GM21447 (cell line): ENCODE results near the gene ACVR1.

Source experiments
- ATAC-seq: cut with Tn5 transposase; IDR thresholded peaks from one replicate; pipeline ENCODE4 v1.9.1; 2021; ENCODE audit not compliant: unreplicated experiment

The ACVR1 gene

DNA sequence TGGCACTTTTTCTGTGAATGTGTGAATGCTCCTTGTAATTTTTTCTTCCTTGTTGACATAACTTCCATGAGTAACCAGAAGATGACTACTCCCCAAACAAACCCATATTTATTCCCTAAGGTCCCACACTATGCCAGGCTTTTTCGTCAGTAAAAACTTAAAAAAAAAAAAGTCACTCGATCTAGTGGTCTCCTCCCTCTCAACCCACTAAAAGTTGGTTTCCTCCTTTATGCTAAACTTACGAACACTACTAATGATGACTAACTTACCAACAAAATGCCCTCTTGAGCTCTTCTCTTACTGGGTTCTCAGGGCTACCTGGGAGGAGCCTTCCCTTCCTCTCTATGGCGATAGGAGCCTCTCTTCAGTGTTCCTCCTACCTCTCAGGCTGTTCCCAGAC, 18.2 kb downstream of the ACVR1 start:
- no peak for ATAC-seq

- no peak for ATAC-seq
Observed at GRCh38 chr2:157856187-157856515, 20.0 kb downstream of the ACVR1 start.

- no peak for ATAC-seq
Observed at GRCh38 chr2:157853820-157854219, 22.3 kb downstream of the ACVR1 start.

DNA sequence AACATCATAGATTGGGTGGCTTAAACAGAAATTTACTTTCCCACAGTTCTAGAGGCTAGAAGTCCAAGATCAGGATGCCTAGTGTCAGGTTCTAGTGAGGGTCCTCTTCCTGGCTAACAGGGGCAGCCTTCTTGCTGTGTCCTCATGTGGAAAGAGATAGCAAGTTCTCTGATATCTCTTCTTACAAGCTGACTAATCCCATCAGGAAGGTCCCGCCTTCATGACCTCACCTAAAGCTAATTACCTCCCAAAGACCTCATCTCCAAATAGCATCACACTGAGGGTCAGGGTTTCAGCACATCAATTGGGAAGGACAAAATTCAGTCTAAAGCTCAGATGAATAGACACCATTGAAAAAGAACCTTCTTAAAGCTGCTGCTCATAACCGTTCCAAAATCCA, 22.9 kb downstream of the ACVR1 start:
- ATAC-seq: no peak

GRCh38 chr2:157849591-157849990, 26.5 kb downstream of the ACVR1 start:
- ATAC-seq: no peak

DNA sequence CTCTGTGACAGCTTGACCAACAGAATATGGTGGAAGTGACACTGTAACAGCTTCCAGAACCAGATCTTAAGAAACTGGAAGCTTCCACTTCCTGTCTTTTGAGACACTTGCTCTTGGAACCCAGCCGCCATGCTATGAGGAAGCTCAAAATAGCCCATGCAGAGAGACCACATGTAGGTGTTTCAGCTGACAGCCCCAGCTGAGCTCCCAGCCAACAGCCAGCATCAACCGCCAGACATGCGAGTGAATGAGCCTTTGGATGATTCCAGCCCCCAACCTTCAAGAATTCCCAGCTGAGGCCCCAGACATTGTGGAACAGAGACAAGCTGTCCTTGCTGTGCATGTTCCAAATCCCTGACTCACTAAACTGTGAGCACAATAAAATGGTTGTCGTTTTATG, 27.9 kb downstream of the ACVR1 start:
- ATAC-seq: no peak

DNA sequence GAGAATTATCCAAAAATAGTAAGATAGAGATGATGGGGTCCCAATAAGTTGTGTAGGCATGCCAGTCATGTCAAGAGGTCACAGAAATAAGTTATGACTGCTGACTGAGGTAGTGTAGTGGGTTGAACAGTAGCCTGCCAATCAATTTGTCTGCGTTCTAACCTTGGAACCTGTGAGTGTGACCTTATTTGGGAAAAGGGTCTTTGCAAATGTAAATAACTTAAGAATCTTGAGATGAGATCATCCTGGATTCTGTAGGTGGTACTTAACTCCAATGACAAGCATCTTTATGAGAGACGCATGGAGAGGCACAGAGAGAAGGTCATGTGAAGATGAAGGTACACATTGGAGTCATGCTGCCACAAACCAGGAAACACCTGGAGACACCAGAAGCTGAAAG, 31.0 kb downstream of the ACVR1 start:
- ATAC-seq: no peak

DNA sequence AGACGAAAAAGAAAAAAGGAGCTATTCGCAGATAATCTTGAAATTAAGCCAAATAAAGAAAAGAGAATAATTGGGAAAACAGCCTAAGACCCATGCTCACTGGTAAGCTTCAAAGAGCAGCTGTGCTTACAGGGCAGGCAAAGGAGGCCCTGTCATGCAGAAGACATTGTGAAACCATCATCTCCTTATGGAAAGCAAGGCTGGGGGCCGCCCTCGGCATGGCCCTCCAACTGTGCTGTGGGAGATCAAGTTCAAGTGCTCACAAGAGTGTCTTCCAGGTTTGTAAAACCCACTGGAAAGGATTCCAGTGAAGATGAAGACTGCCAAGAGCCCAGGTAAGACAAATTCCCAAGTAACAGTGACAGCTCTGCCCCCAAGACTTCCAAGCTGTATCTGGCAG, 32.2 kb downstream of the ACVR1 start:
- no peak for ATAC-seq

- ATAC-seq: no peak
Observed at GRCh38 chr2:157843081-157843480, 33.0 kb downstream of the ACVR1 start.

- no peak for ATAC-seq
Observed at GRCh38 chr2:157842106-157842879, 33.8 kb downstream of the ACVR1 start.

- no peak for ATAC-seq
Observed at GRCh38 chr2:157841485-157841884, 34.6 kb downstream of the ACVR1 start.

DNA sequence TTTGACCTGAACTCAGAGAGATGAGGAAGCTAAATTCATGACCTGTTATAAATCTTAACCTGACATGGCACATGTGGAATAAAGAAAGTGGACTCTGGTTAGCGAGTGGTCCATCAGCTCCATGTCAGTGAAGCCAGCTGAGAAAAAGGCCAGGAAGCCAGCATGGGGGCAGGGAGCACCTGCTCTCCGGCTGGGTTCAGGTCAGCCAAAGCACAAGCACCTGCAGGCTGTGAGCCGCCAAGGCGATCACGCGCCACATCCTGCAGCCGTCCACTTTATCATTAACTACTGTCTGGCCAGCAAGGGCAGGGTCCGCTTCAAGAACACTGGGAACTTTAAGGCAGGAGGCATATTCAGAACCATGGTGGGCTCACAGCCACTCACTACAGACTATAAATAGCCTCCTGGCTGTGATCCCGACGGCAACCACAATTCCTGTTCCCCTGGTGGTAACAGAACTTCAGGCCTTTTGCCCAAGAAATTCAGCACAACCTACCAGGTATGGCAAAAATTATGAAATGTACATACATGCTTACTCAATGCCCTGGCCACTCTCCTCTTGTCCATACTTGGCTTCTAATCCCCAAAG, 35.5 kb downstream of the ACVR1 start:
- no peak for ATAC-seq

DNA sequence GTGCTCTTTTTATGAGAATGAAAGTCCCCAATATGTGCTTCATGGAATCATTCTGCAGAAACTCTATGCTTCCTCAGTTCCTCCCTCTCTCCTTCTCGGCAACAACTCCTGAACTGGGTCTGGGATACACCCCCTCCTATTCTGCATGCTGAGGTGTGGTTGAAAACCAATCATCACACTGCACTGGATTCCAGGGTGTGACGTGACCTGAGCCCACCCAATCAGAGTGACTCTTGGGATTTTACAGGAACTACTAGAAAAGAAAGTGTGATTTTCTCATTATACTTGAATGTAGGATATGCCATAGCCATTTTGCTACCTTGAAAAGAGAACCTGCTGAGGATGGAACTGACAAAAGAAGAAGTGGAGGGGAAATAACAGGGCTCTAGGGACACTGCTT, 36.3 kb downstream of the ACVR1 start:
- no peak for ATAC-seq

DNA sequence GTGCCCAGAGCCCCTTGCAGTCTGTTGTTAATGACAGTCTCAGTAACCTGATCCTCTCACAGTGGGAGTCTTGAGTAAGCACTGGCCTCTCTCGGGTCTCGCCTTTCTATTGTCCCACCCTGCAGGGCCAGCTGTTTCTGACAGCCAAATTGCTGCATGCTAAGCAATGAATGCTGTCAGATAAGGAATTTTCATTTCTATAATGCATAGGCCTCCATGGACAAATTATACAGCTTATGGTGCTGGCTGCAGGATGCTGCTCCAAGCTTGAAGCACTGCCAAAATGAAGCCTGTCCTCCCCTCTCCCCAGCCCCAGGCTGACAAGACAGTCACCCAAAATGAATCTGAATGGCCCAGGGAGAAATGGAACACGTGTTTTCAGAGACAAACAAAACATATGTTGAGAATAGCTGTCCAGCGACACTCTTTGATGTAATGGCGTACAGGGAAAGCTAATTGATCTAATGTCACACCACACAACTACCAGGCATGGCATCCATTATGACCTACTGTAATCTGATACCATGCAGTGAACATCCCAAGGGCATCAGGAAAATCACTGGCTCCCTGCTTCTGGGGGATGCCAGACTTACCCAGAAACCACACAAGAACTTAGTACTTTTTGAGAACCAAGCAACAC, 36.8 kb downstream of the ACVR1 start:
- ATAC-seq: no peak

DNA sequence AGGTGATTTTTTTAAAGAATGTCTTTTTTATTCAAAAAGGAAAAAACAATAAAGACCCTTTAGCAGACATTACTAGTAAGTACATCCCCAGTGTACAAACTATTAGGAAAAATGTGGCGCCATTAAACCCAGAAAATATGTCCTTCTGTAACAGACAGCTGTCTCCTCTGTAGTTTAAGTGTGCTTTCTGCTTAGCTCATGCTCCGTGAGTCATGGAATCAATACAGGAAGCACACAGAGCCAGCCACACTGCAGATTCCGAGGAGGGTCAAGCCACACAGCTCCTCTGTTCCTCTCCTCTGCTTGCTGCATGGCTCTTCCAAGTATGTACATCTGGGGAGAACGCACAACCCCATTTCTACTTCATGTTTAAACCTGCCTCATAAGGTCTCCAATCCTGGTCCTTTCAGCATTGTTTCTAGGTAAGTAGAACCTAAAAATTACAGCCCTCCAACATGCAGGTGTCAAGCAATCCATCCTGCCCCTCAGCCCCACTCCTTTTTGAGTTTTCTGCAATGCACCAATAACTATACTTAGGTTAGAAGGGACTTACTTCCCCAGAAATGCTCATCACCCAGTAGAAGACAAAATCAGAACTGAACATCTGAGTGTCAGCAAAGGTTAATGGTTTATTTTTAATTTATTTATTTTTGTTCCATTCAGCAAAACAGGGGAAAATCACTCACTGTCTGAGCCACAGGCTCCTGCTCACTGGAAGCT, 37.5 kb downstream of the ACVR1 start:
- ATAC-seq: no peak

DNA sequence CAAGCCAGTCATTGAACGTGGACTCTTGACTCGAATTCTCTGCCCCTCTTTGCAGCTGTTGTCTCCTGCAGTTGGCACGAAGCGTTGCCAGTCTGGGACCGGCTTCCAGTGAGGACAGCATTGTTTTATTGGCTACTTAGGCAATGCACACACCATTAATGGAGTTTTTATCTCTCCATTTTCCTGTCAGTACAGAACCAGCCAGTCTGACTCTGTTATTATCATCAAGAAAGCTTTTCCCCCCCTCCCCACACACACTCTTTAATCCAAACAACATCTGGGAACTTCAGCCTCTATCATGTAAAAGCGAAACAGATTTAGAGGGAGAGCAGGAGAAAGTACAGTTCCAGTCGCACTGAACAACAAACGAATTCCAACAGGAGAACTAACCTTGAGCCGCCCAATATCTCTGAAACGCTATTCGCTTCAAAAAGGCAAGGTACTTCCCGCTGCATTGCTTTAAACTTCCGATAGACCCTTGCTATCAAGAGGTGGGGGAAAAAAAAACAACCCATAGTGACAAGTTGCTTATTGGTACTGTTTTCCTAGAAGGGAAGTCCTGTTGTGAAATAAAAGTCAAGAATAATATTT, 38.2 kb downstream of the ACVR1 start:
- no peak for ATAC-seq

- no peak for ATAC-seq
Observed at GRCh38 chr2:157836531-157836930, 39.6 kb downstream of the ACVR1 start.

DNA sequence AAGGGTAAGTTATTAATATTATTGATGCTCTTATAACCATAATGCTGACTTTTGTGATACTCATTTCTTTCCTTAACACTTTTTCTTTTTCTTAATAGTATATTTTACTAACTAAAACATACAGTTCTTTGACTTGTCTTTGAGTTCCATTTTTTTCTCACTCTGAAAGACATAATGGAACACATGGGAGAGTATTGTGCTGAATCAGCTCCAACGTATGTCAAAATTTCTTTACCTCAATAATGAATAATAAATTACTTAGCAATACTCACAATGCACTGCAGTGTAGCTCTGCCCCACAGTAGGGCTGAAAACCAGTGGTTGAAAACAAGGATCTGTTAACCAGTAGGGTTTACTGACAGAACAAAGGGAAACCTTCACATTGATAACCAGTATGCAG, 40.7 kb downstream of the ACVR1 start:
- no peak for ATAC-seq

GRCh38 chr2:157835006-157835405, 41.1 kb downstream of the ACVR1 start:
- ATAC-seq: no peak

DNA sequence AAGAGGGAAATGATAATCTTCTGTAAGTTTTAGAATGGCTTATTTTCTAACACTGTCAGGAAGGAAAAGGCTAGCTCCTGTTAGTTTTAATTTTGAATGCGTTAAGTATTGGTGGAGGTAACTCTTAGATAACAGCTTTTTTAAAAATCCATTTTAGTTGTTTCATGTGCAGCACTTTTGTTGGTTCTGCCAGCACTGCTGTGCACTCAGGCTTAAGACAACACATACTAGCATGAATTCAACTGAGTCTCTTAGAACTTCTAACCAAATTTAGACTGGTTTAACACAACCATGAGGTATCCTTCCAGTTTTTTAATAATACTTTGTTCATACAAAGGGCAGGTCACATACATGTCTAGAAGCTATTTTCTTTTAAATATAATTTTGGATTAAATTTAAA, 42.4 kb downstream of the ACVR1 start:
- ATAC-seq: no peak

DNA sequence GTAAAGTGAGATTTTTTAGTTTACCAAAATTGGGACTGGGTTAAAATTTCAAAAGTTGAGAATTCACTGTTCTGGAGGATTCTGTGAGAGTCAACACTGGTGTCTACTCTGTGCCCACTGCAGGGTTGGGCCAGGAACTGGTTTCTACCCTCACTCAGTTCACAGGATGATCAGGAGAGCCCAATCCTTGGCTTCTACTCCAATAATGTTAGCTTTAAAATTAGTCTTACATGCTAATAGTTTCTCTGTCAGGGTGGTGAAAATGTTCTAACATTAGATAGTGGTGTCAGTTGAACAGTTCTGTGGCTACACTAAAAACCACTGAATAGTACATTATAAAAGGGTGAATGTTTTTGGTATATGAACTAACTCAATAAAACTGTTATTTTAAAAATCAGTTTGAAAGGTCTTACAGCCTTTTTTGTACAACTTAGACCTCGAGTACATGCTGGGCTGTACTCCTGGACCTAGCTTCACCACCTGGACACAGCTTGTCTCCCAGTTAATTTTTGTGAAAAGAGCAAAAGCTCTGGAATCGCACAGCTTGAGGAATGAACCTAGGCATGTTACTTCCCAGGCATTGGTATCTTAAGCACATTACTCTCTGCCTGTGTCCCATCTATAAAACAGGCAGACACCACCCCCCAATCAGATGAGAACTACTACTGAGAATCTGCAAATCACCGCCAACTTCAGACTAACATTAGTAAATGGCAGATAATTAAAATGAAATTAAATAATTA, 44.4 kb downstream of the ACVR1 start:
- no peak for ATAC-seq
